GM12878 (cell line): ENCODE data around the gene MDM1. TPM values are rescaled to one million over a fixed set of nuclear protein-coding genes. Genes with fewer than 3 reads are reported as not detected.

Source experiments
- ATAC-seq: fragments of 200-7000 bp; cut with Tn5 transposase; 3 replicates; pipeline ENCODE4 v1.9.1; 2020; ENCODE audit warnings: mild to moderate bottlenecking, moderate library complexity
- BruUV-seq: library from RNA; stranded (reverse); fragments of 400-500 nt; replicated peaks from 2 replicates; lab custom pipeline; 2021; lab: Mats Ljungman, UMichigan
- CTCF ChIA-PET: fragments of 300-600 bp; sonication (Branson Sonifier 250); formaldehyde crosslinking; extraction: SDS; loops from one replicate; lab custom pipeline; 2021; ENCODE audit warnings: inconsistent platforms; lab: Yijun Ruan, JAX
- POLR2A ChIA-PET: fragments of 350-600 bp; formaldehyde crosslinking; extraction: SDS; loops from one replicate; lab custom pipeline; 2021; ENCODE audit warnings: inconsistent platforms; lab: Charles Lee
- RAD21 ChIA-PET: fragments of 300-600 bp; sonication (Branson Sonifier 250); formaldehyde crosslinking; loops from one replicate; lab custom pipeline; 2023; ENCODE audit warnings: antibody characterized with exemption; ENCODE audit not compliant: unreplicated experiment; lab: Charles Lee
- SMC1A ChIA-PET: fragments of 300-600 bp; sonication (Branson Sonifier 250); formaldehyde crosslinking; loops from one replicate; lab custom pipeline; 2023; ENCODE audit not compliant: unreplicated experiment, uncharacterized antibody; lab: Charles Lee
- DNase-seq: peaks from one replicate; pipeline ENCODE4 v3.0.0-alpha.2; 2011; ENCODE audit warnings: low read depth, low spot score
- FAIRE-seq: peaks from 3 replicates; lab custom pipeline; 2011; peaks lifted over from hg19 to GRCh38; lab: Jason Lieb, UNC
- H2AFZ ChIP-seq: 2 replicates; pipeline ENCODE4 v1.6.0; 2011; ENCODE audit warnings: low read depth, low read length, control low read depth; ENCODE audit not compliant: control insufficient read depth
- H3K27ac ChIP-seq: 2 replicates; pipeline ENCODE4 v1.5.1; 2011; ENCODE audit warnings: control low read depth; ENCODE audit not compliant: control insufficient read depth, insufficient read depth
- H3K27me3 ChIP-seq, 2 experiments: replicated peaks in 1 of 2; 2 replicates each; pipeline versions ENCODE4 v1.6.0 to v1.6.1; 2011; ENCODE audit warnings: low read length in 1 of 2; ENCODE audit not compliant: control insufficient read depth in 2 of 2, insufficient read depth in 2 of 2
- H3K36me3 ChIP-seq, 2 experiments: 2 replicates each; pipeline ENCODE4 v1.5.1; 2011; ENCODE audit warnings: low read length in 1 of 2; ENCODE audit not compliant: control insufficient read depth in 2 of 2, insufficient read depth in 2 of 2
- H3K4me1 ChIP-seq: 2 replicates; pipeline ENCODE4 v1.6.1; 2011; ENCODE audit warnings: mild to moderate bottlenecking, low read length, moderate library complexity, mixed read lengths; ENCODE audit not compliant: control insufficient read depth, insufficient read depth
- H3K4me2 ChIP-seq: 2 replicates; pipeline ENCODE4 v1.6.0; 2011; ENCODE audit warnings: control low read depth; ENCODE audit not compliant: control insufficient read depth, insufficient read depth
- H3K4me3 ChIP-seq: fragments of 200-600 bp; sonication (generic); 2 replicates; pipeline ENCODE4 v1.5.1; 2016
- H3K79me2 ChIP-seq: 2 replicates; pipeline ENCODE4 v1.6.0; 2011; ENCODE audit warnings: low read length; ENCODE audit not compliant: control insufficient read depth, insufficient read depth
- H3K9ac ChIP-seq: 2 replicates; pipeline ENCODE4 v1.8.0; 2011; ENCODE audit warnings: low read length, control low read depth, mixed read lengths; ENCODE audit not compliant: control insufficient read depth, insufficient read depth
- H3K9me3 ChIP-seq: replicated peaks from 3 replicates; pipeline ENCODE4 v1.5.1; 2011; ENCODE audit warnings: mild to moderate bottlenecking, low read length; ENCODE audit not compliant: control insufficient read depth, insufficient read depth
- H4K20me1 ChIP-seq: 2 replicates; pipeline ENCODE4 v1.6.0; 2011; ENCODE audit not compliant: control insufficient read depth, insufficient read depth
- ATF7 ChIP-seq: fragments of 450-650 bp; IDR thresholded peaks from 2 replicates; pipeline ENCODE4 v1.6.1; 2016; ENCODE audit warnings: low read depth, mild to moderate bottlenecking
- DPF2 ChIP-seq: fragments of 450-650 bp; IDR thresholded peaks from 2 replicates; pipeline ENCODE4 v1.6.1; 2017; ENCODE audit warnings: mild to moderate bottlenecking
- IKZF2 ChIP-seq, 2 experiments: fragments of 450-650 bp; IDR thresholded peaks; 2 replicates each; pipeline ENCODE4 v1.6.1; 2017; ENCODE audit warnings: mild to moderate bottlenecking in 2 of 2, moderate library complexity in 2 of 2
- JUNB ChIP-seq: IDR thresholded peaks from 2 replicates; pipeline ENCODE4 v1.6.1; 2016; ENCODE audit warnings: antibody characterized with exemption, mild to moderate bottlenecking
- MTA2 ChIP-seq: fragments of 450-650 bp; IDR thresholded peaks from 2 replicates; pipeline ENCODE4 v1.6.1; 2016; ENCODE audit warnings: low read depth, mild to moderate bottlenecking, moderate library complexity
- RFX5 ChIP-seq: IDR thresholded peaks from 2 replicates; pipeline ENCODE4 v1.6.1; 2011; ENCODE audit warnings: low read depth, low read length, improper control_type of control experiment
- SMC3 ChIP-seq: IDR thresholded peaks from 2 replicates; pipeline ENCODE4 v1.6.1; 2011; ENCODE audit warnings: low read length, improper control_type of control experiment, borderline replicate concordance
- ZNF217 ChIP-seq: fragments of 450-650 bp; IDR thresholded peaks from 2 replicates; pipeline ENCODE4 v1.6.1; 2017; ENCODE audit warnings: antibody characterized with exemption, mild to moderate bottlenecking
- WGBS: methylation state at CpG from one replicate; pipeline ENCODE4 v1.1.6; 2016; ENCODE audit warnings: low lambda C conversion rate; ENCODE audit not compliant: insufficient replicate concordance, insufficient coverage; ENCODE audit errors: missing lambda C conversion rate; 5-methylcytosine and 5-hydroxymethylcytosine counted together
- in situ Hi-C: fragments of 300-500 bp; cut with MboI; formaldehyde crosslinking; loops from 9 replicates; pipeline ENCODE4 v1.14.3; 2018; ENCODE audit warnings: mixed read lengths
- intact Hi-C: fragments of 100-400 bp; cut with micrococcal nuclease; formaldehyde crosslinking; loops from one replicate; pipeline ENCODE4 v1.14.2; 2022; ENCODE audit not compliant: unreplicated experiment
- polyA plus RNA-seq, 11 experiments: library from polyadenylated mRNA; depleted of rRNA in 4 of 11; unstranded in 6 of 11; stranded (reverse) in 5 of 11; fragments of >200 nt; fragmentation: Nextera tagmentation in 4 of 11; fragmentation: Illumina TruSeq in 1 of 11; extraction: Ambion mirVana in 4 of 11; extraction: Trizol in 1 of 11; gene quantifications; 1 replicate in 1 of 11; 2 replicates in 10 of 11; pipeline versions ENCODE4 v1.2.1 to v1.2.3, GENCODE V29; 2011 to 2016; ENCODE audit warnings: inconsistent platforms in 2 of 11, missing spikeins in 2 of 11, low read depth in 1 of 11
- total RNA-seq, 4 experiments: library from RNA; depleted of rRNA in 3 of 4; stranded (reverse); fragments of >200 nt in 3 of 4; fragmentation: Illumina TruSeq in 1 of 4; extraction: Trizol in 1 of 4; gene quantifications; 2 replicates each; pipeline versions ENCODE4 v1.2.1 to v1.2.3, GENCODE V29; 2013 to 2021
- TF ChIP-seq, protein P1 (sequence below): IDR thresholded peaks from 2 replicates; pipeline ENCODE4 v1.6.1; 2012; ENCODE audit warnings: low read length, inconsistent platforms
- TF ChIP-seq, protein P2 (sequence below): fragments of 450-650 bp; IDR thresholded peaks from 2 replicates; pipeline ENCODE4 v1.6.1; 2017; ENCODE audit warnings: mild to moderate bottlenecking, low read depth, inconsistent platforms; ENCODE audit not compliant: poor library complexity, severe bottlenecking
- TF ChIP-seq, protein P3 (sequence below): IDR thresholded peaks from 2 replicates; pipeline ENCODE4 v1.6.1; 2011; ENCODE audit warnings: low read depth, mild to moderate bottlenecking, low read length, moderate library complexity, borderline replicate concordance; ENCODE audit errors: extremely low read depth

Gene MDM1
- total and polyA plus RNA-seq, 10 of the 15 experiments (the other 5 are each of a cell fraction or from before 2014, with no cell fraction given) = 10.1 to 25.3 (median 16.5) TPM

DNA sequence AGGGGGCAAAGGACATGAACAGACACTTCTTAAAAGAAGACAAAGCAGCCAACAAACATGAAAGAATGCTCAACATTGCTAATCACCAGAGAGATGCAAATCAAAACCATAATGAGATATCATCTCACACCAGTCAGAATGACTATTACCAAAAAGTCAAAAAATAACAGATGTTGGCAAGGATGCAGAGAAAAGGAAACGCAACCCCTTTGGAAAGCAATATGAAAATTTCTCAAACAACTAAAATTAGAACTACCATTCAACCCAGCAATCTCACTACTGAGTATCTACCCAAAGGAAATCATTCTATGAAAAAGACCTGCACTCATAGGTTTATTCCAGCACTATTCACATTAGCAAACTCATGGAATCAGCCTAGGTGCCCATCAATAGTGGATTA is 25.6 kb downstream of the MDM1 start:
- TF ChIP-seq ATF7 (0 out of 2 replicates have a peak, but pooled peaks have one; percentile 8), RFX5 (no peak), IKZF2 (IDR thresholded peaks at IDR 0.05) (0 out of 4 replicates have a peak, but pooled peaks of 1 of the 2 experiments have one; percentile 21), SMC3 (no peak), MTA2 (peak; percentile 42; the same call in 1 of the 2 replicates), DPF2 (0 out of 2 replicates have a peak, but pooled peaks have one; percentile 18), JUNB (peak; percentile 39; the same call in 1 of the 2 replicates), ZNF217 (0 out of 2 replicates have a peak, but pooled peaks have one; percentile 8)
- TF ChIP-seq, protein P1, sequence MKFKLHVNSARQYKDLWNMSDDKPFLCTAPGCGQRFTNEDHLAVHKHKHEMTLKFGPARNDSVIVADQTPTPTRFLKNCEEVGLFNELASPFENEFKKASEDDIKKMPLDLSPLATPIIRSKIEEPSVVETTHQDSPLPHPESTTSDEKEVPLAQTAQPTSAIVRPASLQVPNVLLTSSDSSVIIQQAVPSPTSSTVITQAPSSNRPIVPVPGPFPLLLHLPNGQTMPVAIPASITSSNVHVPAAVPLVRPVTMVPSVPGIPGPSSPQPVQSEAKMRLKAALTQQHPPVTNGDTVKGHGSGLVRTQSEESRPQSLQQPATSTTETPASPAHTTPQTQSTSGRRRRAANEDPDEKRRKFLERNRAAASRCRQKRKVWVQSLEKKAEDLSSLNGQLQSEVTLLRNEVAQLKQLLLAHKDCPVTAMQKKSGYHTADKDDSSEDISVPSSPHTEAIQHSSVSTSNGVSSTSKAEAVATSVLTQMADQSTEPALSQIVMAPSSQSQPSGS = 0 out of 2 replicates have a peak, but pooled peaks have one; percentile 24
- TF ChIP-seq, protein P2, sequence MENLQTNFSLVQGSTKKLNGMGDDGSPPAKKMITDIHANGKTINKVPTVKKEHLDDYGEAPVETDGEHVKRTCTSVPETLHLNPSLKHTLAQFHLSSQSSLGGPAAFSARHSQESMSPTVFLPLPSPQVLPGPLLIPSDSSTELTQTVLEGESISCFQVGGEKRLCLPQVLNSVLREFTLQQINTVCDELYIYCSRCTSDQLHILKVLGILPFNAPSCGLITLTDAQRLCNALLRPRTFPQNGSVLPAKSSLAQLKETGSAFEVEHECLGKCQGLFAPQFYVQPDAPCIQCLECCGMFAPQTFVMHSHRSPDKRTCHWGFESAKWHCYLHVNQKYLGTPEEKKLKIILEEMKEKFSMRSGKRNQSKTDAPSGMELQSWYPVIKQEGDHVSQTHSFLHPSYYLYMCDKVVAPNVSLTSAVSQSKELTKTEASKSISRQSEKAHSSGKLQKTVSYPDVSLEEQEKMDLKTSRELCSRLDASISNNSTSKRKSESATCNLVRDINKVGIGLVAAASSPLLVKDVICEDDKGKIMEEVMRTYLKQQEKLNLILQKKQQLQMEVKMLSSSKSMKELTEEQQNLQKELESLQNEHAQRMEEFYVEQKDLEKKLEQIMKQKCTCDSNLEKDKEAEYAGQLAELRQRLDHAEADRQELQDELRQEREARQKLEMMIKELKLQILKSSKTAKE = no peak
- TF ChIP-seq, protein P3, sequence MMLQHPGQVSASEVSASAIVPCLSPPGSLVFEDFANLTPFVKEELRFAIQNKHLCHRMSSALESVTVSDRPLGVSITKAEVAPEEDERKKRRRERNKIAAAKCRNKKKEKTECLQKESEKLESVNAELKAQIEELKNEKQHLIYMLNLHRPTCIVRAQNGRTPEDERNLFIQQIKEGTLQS = no peak
- TF ChIP-seq, all 136 proteins: peak for 7
- DNase-seq = peak; percentile 30
- peak; percentile 74 for ATAC-seq
- SMC1A ChIA-PET = interaction anchor here (0.7 to 1.5 kb wide), 3 partner anchors 10 to 236 kb away, joined by 3 to 14 read pairs (median 5); no protein-coding TSS in a partner anchor
- Histone ChIP-seq H3K79me2 (no peaks in the 10 kb centered on the region), H3K4me2 (no peak overlapping the region), H3K9ac (no peak overlapping the region), H3K4me1 (peaks cover 8% of the 10 kb centered on the region), H4K20me1 (no peaks in the 10 kb centered on the region), H2AFZ (no peak overlapping the region), H3K36me3 (peaks cover 2 to 7% of the 10 kb centered on the region in 2 experiments; a peak in 3 of 4 replicates), H3K27ac (no peak overlapping the region; the same call in 1 of the 2 replicates), H3K9me3 (peaks cover 3% of the 10 kb centered on the region; the same call in 2 of the 3 replicates), H3K4me3 (no peak overlapping the region), H3K27me3 (no peaks in the 10 kb centered on the region)
- BruUV-seq = no TSS peak
- FAIRE-seq = peak; percentile 7
- POLR2A ChIA-PET = interaction anchor here (1.1 kb wide), 1 partner anchor 67 kb away, joined by 5 read pairs; no protein-coding TSS in a partner anchor
- CTCF ChIA-PET = interaction anchor here (0.9 kb wide), 1 partner anchor 9 kb away, joined by 3 read pairs; no protein-coding TSS in a partner anchor
- 0% methylated on average over 1 of the region's 1 CpG for WGBS
- RAD21 ChIA-PET = interaction anchor here (1.0 kb wide), 1 partner anchor 83 kb away, joined by 3 read pairs; no protein-coding TSS in a partner anchor
- intact Hi-C loops (loop anchor here (1.0 kb wide), 1 partner anchor 16 kb away; no protein-coding TSS in a partner anchor), in situ Hi-C loops (no loop called here)
